Gastrocnemius medialis (tissue), 4 donors: ENCODE measurements around the gene NEK2. TPM values are rescaled to one million over a fixed set of nuclear protein-coding genes. Genes with fewer than 3 reads are reported as not detected.

Source experiments
- ATAC-seq, 2 donors: fragments of 150-250 bp; one replicate each; pipeline ENCODE4 v1.9.1; 2016
- DNase-seq, 2 donors: peaks; one replicate each; pipeline ENCODE4 v3.0.0-alpha.2; 2019
- H3K27ac ChIP-seq, 4 donors: fragments of 200-600 bp; sonication (generic); 1 replicate in 1 of 4; 2 replicates in 3 of 4; pipeline ENCODE4 v1.5.1; 2016 to 2018; ENCODE audit warnings: mild to moderate bottlenecking in 2 of 4, moderate library complexity in 1 of 4
- H3K27me3 ChIP-seq, 3 donors: fragments of 200-600 bp; sonication (generic) in 2 of 3; 1 replicate in 1 of 3; 2 replicates in 2 of 3; pipeline versions ENCODE4 v1.5.1 to v1.6.0; 2016 to 2019; ENCODE audit warnings: mild to moderate bottlenecking in 1 of 3, moderate library complexity in 1 of 3
- H3K36me3 ChIP-seq, 2 donors: fragments of 200-600 bp; sonication (generic) in 1 of 2; one replicate each; pipeline ENCODE4 v1.5.1; 2017 to 2018
- H3K4me1 ChIP-seq, 2 donors: fragments of 200-600 bp; sonication (generic) in 1 of 2; one replicate each; pipeline ENCODE4 v1.5.1; 2016 to 2017; ENCODE audit warnings: mild to moderate bottlenecking in 2 of 2
- H3K4me3 ChIP-seq, 4 donors: fragments of 200-600 bp; sonication (generic) in 3 of 4; 1 replicate in 1 of 4; 2 replicates in 3 of 4; pipeline ENCODE4 v1.5.1; 2016 to 2019; ENCODE audit warnings: mild to moderate bottlenecking in 2 of 4
- H3K9me3 ChIP-seq, 3 donors: fragments of 200-600 bp; sonication (generic) in 2 of 3; 1 replicate in 1 of 3; 2 replicates in 2 of 3; pipeline ENCODE4 v1.5.1; 2016 to 2019
- POLR2A ChIP-seq, 2 donors: fragments of 450-650 bp; IDR thresholded peaks; one replicate each; pipeline ENCODE4 v1.6.1; 2017; ENCODE audit warnings: antibody characterized with exemption in 2 of 2, mild to moderate bottlenecking in 2 of 2, moderate library complexity in 2 of 2
- in situ Hi-C, 4 donors: fragments of 200-750 bp; cut with MboI; loops; one replicate each; pipeline versions ENCODE4 v1.15.0 to v1.8.0; 2017; ENCODE audit warnings: low sequenced_read_pairs in 4 of 4
- intact Hi-C: fragments of 100-400 bp; cut with DNase I; formaldehyde crosslinking; loops from one replicate; pipeline ENCODE4 v1.15.1; 2023; ENCODE audit warnings: low total_unique reads
- total RNA-seq, 4 donors: library from RNA; depleted of rRNA; stranded (reverse); fragments of >200 nt; gene quantifications; one replicate each; pipeline versions ENCODE4 v1.1.0 to v1.2.3, GENCODE V29; 2016
- TF ChIP-seq, protein P1 (sequence below), 5 experiments: fragments of 450-650 bp in 3 of 5; fragments of 200-600 bp in 2 of 5; sonication (generic) in 2 of 5; IDR thresholded peaks in 4 of 5; conservative IDR thresholded peaks in 1 of 5; 1 replicate in 4 of 5; 2 replicates in 1 of 5; pipeline ENCODE4 v1.5.1; 2016 to 2019; ENCODE audit warnings: antibody characterized with exemption in 5 of 5, mild to moderate bottlenecking in 3 of 5, moderate library complexity in 3 of 5

The NEK2 gene
- total RNA-seq, 4 donors from 2014 or later = not detected

DNA sequence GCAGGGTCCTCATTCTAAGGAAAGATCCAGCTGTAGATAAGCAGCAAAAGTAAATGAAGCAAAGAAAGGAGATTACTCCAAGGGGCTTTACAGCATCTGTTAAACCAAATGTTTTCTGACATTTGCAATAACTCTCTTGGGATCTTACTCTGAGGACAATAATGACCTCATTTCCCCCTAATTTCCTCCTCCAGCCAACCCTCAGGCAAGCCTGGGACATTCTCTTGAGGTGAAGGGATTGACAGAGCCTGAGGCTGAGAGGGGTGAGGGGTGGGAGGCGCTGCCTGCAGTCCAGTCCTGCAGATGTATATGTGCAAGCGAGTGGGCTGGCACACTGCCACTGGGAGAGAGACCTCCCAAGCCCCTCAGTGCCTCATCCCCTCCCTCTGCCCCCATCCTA lies 40.5 kb upstream of the NEK2 start:
- Histone ChIP-seq H3K27ac (no peak overlapping the region), H3K27me3 (no peaks in the 10 kb centered on the region), H3K4me1 (no peaks in the 10 kb centered on the region), H3K9me3 (no peaks in the 10 kb centered on the region), H3K36me3 (no peaks in the 10 kb centered on the region), H3K4me3 (no peak overlapping the region)
- in situ Hi-C loops (no loop called here), intact Hi-C loops (no loop called here)
- DNase-seq = no peak
- ATAC-seq = no peak
- TF ChIP-seq, protein P1, sequence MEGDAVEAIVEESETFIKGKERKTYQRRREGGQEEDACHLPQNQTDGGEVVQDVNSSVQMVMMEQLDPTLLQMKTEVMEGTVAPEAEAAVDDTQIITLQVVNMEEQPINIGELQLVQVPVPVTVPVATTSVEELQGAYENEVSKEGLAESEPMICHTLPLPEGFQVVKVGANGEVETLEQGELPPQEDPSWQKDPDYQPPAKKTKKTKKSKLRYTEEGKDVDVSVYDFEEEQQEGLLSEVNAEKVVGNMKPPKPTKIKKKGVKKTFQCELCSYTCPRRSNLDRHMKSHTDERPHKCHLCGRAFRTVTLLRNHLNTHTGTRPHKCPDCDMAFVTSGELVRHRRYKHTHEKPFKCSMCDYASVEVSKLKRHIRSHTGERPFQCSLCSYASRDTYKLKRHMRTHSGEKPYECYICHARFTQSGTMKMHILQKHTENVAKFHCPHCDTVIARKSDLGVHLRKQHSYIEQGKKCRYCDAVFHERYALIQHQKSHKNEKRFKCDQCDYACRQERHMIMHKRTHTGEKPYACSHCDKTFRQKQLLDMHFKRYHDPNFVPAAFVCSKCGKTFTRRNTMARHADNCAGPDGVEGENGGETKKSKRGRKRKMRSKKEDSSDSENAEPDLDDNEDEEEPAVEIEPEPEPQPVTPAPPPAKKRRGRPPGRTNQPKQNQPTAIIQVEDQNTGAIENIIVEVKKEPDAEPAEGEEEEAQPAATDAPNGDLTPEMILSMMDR (IDR thresholded peaks at IDR 0.05 in 4 of 5, conservative IDR thresholded peaks at IDR 0.05 in 1 of 5) = no peak
- no peak for TF ChIP-seq POLR2A (IDR thresholded peaks at IDR 0.05)

DNA sequence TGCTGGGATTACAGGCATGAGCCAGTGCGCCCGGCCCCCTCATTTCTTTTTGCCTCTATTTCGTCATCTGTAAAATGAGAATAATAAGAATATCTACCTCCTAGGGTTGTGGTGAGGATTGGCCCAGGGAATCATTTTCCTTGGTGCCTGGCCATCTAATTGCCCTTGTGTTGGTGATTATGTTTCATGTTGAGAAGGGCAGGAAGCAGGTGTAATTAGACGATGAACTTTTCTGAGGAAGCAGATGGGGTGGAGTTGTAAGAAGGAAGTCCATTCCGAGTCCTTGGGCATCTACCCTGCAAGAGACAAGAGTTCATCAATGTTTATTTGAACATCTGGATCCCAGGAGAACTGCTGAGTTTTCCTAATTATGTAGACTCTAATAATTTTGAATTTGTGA lies 38.7 kb upstream of the NEK2 start:
- in situ Hi-C loops (no loop called here), intact Hi-C loops (no loop called here)
- TF ChIP-seq, protein P1 (IDR thresholded peaks at IDR 0.05 in 4 of 5, conservative IDR thresholded peaks at IDR 0.05 in 1 of 5) = no peak
- no peak for TF ChIP-seq POLR2A (IDR thresholded peaks at IDR 0.05)
- no peaks in the 10 kb centered on the region for H3K9me3 ChIP-seq
- no peak overlapping the region for H3K4me3 ChIP-seq
- no peak for DNase-seq
- no peaks in the 10 kb centered on the region for H3K36me3 ChIP-seq
- no peak for ATAC-seq
- H3K27me3 ChIP-seq = no peaks in the 10 kb centered on the region
- no peak overlapping the region for H3K27ac ChIP-seq
- no peaks in the 10 kb centered on the region for H3K4me1 ChIP-seq

DNA sequence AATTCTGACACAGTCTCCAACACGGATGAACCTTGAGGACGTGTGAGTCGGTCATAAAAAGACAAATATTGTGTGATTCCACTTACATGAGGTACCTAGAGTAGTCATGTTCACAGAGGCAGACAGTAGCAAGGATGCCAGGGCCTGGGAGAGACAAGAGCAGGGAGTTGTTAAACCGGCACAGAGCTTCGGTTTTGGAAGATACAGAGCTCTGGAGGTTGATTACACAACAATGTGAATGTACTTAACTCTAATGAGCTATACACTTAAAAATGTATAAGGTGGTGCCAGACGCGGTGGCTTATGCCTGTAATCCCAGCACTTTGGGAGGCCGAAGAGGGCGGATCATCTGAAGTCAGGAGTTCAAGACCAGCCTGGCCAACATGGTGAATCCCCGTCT lies 37.8 kb upstream of the NEK2 start:
- in situ Hi-C loops = no loop called here
- Histone ChIP-seq H3K27me3 (no peaks in the 10 kb centered on the region), H3K36me3 (no peaks in the 10 kb centered on the region), H3K4me1 (no peaks in the 10 kb centered on the region), H3K4me3 (no peak overlapping the region), H3K9me3 (no peaks in the 10 kb centered on the region), H3K27ac (no peak overlapping the region)
- DNase-seq (no peak), ATAC-seq (no peak)
- TF ChIP-seq, protein P1 (IDR thresholded peaks at IDR 0.05 in 4 of 5, conservative IDR thresholded peaks at IDR 0.05 in 1 of 5) = no peak
- no peak for TF ChIP-seq POLR2A (IDR thresholded peaks at IDR 0.05)
- intact Hi-C loops = no loop called here

DNA sequence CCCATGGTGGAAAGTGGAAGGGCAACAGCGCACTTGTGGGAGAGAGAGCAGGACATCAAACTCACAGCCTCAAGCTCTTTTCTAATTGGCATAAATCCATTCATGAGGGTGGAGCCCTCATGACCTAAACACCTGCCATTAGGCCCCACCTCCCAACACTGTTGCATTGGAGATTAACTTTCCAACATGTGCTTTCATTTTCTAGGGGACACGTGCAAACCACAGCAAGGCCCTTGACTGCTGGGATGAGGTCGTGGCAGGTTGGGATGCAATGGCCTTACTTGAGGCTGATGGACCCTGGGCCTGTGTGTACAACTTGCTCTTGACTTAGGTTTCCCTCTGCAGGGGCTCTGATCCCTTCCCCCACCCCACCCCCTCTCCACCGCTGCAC lies 35.9 kb upstream of the NEK2 start:
- Histone ChIP-seq H3K4me1 (no peaks in the 10 kb centered on the region), H3K4me3 (no peak overlapping the region), H3K27ac (no peak overlapping the region), H3K36me3 (no peaks in the 10 kb centered on the region), H3K27me3 (no peaks in the 10 kb centered on the region), H3K9me3 (no peaks in the 10 kb centered on the region)
- ATAC-seq (no peak), DNase-seq (no peak)
- in situ Hi-C loops (no loop called here), intact Hi-C loops (no loop called here)
- TF ChIP-seq, protein P1 (IDR thresholded peaks at IDR 0.05 in 4 of 5, conservative IDR thresholded peaks at IDR 0.05 in 1 of 5) = no peak
- TF ChIP-seq POLR2A (IDR thresholded peaks at IDR 0.05) = no peak

DNA sequence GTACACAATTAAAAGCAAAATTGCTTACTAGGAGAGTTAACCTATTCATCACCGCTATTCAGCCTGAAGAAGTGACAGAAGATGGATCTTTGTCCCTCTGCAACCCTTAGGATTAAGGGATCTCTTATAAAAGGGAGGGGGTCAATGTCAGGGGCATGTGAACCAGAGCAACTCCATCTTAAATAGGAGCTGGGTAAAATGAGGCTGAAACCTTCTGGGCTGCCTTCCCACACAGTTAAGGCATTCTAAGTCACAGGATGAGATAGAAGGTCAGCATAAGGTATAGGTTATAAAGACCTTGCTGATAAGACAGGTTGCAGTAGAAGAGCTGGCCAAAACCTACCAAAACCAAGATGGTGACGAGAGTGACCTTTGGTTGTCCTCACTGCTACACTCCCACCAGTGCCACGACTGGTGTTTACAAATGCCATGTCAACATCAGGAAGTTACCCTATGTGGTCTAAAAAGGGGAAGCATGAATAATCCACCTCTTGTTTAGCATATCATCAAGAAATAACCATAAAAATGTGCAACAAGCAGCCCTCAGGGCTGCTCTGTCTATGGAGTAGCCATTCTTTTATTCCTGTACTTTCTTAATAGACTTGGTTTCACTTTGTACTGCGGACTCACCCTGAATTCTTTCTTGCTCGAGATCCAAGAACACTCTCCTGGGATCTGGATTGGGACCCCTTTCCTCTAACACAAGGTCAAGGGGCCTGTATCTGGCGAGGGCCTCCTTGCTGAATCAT lies 35.3 kb upstream of the NEK2 start:
- Histone ChIP-seq H3K36me3 (no peaks in the 10 kb centered on the region), H3K27ac (no peak overlapping the region), H3K27me3 (no peaks in the 10 kb centered on the region), H3K4me1 (no peaks in the 10 kb centered on the region), H3K9me3 (no peaks in the 10 kb centered on the region), H3K4me3 (no peak overlapping the region)
- no peak for DNase-seq
- intact Hi-C loops (no loop called here), in situ Hi-C loops (no loop called here)
- TF ChIP-seq, protein P1 (IDR thresholded peaks at IDR 0.05 in 4 of 5, conservative IDR thresholded peaks at IDR 0.05 in 1 of 5) = no peak
- no peak for TF ChIP-seq POLR2A (IDR thresholded peaks at IDR 0.05)
- ATAC-seq = no peak
